Tibial nerve (tissue), 4 donors: ENCODE measurements around the gene SDHAF1. TPM values are rescaled to one million over a fixed set of nuclear protein-coding genes. Genes with fewer than 3 reads are reported as not detected.
"Not testable (repeated sequence)": the region's sequence is repeated elsewhere in the genome, so short reads cannot be mapped to it uniquely, and the experiment has no call there.

ENCODE experiments used
- DNase-seq, 2 donors: peaks; one replicate each; pipeline ENCODE4 v3.0.0-alpha.2; 2019; ENCODE audit warnings: low spot score in 2 of 2
- H3K27ac ChIP-seq, 4 donors: fragments of 200-600 bp; sonication (generic) in 3 of 4; one replicate each; pipeline ENCODE4 v1.5.1; 2017 to 2019; ENCODE audit warnings: mild to moderate bottlenecking in 1 of 4
- H3K27me3 ChIP-seq, 2 donors: fragments of 200-600 bp; sonication (generic) in 1 of 2; one replicate each; pipeline versions ENCODE4 v1.5.1 to v1.6.0; 2017 to 2019
- H3K36me3 ChIP-seq, 3 donors: fragments of 200-600 bp; sonication (generic); one replicate each; pipeline ENCODE4 v1.5.1; 2018 to 2019
- H3K4me1 ChIP-seq, 4 donors: fragments of 200-600 bp; sonication (generic) in 3 of 4; one replicate each; pipeline ENCODE4 v1.5.1; 2017 to 2019
- H3K4me3 ChIP-seq, 4 donors: fragments of 200-600 bp; sonication (generic) in 3 of 4; one replicate each; pipeline ENCODE4 v1.5.1; 2017 to 2019; ENCODE audit warnings: mild to moderate bottlenecking in 1 of 4, moderate library complexity in 1 of 4
- H3K9me3 ChIP-seq, 4 donors: fragments of 200-600 bp; sonication (generic) in 3 of 4; one replicate each; pipeline ENCODE4 v1.5.1; 2017 to 2019
- EP300 ChIP-seq, 2 donors: sonication (generic); formaldehyde crosslinking; IDR thresholded peaks; one replicate each; pipeline ENCODE4 v1.6.1; 2017; ENCODE audit warnings: antibody characterized with exemption in 2 of 2, mild to moderate bottlenecking in 1 of 2
- POLR2A ChIP-seq, 2 donors: fragments of 450-650 bp; IDR thresholded peaks; one replicate each; pipeline ENCODE4 v1.6.1; 2017; ENCODE audit warnings: antibody characterized with exemption in 2 of 2, mild to moderate bottlenecking in 2 of 2, moderate library complexity in 2 of 2
- WGBS, 2 donors: methylation state at CpG; one replicate each; pipeline ENCODE4 v1.1.5; 2018; 5-methylcytosine and 5-hydroxymethylcytosine counted together
- total RNA-seq, 4 donors: library from RNA; depleted of rRNA; stranded (reverse); fragments of >200 nt; gene quantifications; one replicate each; pipeline ENCODE4 v1.1.0, GENCODE V29; 2016
- TF ChIP-seq, protein P1 (sequence below), 5 experiments: fragments of 200-600 bp in 3 of 5; fragments of 450-650 bp in 2 of 5; sonication (generic) in 3 of 5; IDR thresholded peaks; one replicate each; pipeline ENCODE4 v1.5.1; 2016 to 2019; ENCODE audit warnings: antibody characterized with exemption in 5 of 5, mild to moderate bottlenecking in 3 of 5, moderate library complexity in 2 of 5

Gene SDHAF1
- total RNA-seq, 4 donors from 2014 or later, result 67.8 to 88.9 (median 77.1) TPM

DNA sequence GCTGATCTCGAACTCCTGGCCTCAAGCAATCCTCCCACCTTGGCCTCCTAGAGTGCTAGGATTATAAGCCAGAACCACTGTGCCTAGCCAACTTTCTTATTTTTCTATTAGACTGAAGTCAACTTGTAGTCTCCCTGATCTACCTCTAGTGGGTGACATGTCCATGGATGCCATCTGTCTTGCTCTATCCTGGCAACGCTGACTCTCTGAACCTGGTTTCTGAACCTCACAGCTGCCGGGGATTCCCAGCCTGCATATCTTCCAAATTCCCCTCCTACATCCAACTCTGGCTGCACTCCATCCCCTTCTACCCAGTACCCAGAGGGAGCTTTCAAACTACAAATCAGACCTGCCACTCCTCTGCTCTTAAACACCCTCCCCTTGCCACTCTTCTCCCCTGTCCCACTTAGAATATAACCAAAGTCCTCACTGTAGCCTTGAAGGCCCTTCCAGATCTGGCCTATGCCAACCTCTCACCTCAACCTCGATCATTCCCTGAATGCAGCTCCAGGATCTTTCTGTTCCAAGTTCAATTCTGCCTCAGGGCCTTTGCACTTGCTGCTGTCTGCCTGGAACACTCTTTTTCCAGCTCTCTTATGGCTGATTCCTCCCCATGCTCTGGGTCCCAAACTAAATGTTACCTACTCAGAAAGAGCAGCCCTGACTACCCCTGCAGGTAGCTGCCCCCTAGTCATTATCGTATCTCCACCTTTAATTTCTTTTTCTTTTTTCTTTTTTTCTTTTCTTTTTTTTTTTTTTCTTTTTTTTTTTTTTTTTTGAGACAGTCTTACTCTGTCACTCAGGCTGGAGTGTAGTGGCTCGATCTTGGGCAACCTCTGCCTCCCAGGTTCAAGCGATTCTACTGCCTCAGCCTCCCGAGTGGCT lies 35.5 kb downstream of the SDHAF1 start:
- no peak for DNase-seq
- Histone ChIP-seq H3K27ac (peak overlapping the region in 2 of 4 donors; percentile 5 to 70), H3K9me3 (no peaks in the 10 kb centered on the region), H3K36me3 (peaks cover 0 to 46% (median 0%) of the 10 kb centered on the region in 3 donors), H3K4me1 (peaks cover 0 to 23% (median 1%) of the 10 kb centered on the region in 4 donors), H3K4me3 (no peak overlapping the region), H3K27me3 (no peaks in the 10 kb centered on the region)
- TF ChIP-seq EP300 (IDR thresholded peaks at IDR 0.05) (no peak), POLR2A (IDR thresholded peaks at IDR 0.05) (no peak)
- TF ChIP-seq, protein P1, sequence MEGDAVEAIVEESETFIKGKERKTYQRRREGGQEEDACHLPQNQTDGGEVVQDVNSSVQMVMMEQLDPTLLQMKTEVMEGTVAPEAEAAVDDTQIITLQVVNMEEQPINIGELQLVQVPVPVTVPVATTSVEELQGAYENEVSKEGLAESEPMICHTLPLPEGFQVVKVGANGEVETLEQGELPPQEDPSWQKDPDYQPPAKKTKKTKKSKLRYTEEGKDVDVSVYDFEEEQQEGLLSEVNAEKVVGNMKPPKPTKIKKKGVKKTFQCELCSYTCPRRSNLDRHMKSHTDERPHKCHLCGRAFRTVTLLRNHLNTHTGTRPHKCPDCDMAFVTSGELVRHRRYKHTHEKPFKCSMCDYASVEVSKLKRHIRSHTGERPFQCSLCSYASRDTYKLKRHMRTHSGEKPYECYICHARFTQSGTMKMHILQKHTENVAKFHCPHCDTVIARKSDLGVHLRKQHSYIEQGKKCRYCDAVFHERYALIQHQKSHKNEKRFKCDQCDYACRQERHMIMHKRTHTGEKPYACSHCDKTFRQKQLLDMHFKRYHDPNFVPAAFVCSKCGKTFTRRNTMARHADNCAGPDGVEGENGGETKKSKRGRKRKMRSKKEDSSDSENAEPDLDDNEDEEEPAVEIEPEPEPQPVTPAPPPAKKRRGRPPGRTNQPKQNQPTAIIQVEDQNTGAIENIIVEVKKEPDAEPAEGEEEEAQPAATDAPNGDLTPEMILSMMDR (IDR thresholded peaks at IDR 0.05), result no peak
- WGBS, 2 donors, result 86 to 88% methylated on average over 8 of the region's 8 CpGs

GRCh38 chr19:36031308-36031707 lies 36.3 kb downstream of the SDHAF1 start:
- H3K9me3 ChIP-seq, result no peaks in the 10 kb centered on the region
- H3K27ac ChIP-seq, result peak overlapping the region in 2 of 4 donors; percentile 89 to 92
- 80 to 85% methylated on average over 6 of the region's 6 CpGs for WGBS, 2 donors
- no peak for DNase-seq
- peaks cover 0 to 46% (median 0%) of the 10 kb centered on the region in 3 donors for H3K36me3 ChIP-seq
- TF ChIP-seq, protein P1 (IDR thresholded peaks at IDR 0.05), result no peak
- TF ChIP-seq POLR2A (IDR thresholded peaks at IDR 0.05) (no peak), EP300 (IDR thresholded peaks at IDR 0.05) (no peak)
- H3K4me3 ChIP-seq, result no peak overlapping the region
- H3K27me3 ChIP-seq, result no peaks in the 10 kb centered on the region
- peaks cover 0 to 23% (median 1%) of the 10 kb centered on the region in 4 donors for H3K4me1 ChIP-seq

DNA sequence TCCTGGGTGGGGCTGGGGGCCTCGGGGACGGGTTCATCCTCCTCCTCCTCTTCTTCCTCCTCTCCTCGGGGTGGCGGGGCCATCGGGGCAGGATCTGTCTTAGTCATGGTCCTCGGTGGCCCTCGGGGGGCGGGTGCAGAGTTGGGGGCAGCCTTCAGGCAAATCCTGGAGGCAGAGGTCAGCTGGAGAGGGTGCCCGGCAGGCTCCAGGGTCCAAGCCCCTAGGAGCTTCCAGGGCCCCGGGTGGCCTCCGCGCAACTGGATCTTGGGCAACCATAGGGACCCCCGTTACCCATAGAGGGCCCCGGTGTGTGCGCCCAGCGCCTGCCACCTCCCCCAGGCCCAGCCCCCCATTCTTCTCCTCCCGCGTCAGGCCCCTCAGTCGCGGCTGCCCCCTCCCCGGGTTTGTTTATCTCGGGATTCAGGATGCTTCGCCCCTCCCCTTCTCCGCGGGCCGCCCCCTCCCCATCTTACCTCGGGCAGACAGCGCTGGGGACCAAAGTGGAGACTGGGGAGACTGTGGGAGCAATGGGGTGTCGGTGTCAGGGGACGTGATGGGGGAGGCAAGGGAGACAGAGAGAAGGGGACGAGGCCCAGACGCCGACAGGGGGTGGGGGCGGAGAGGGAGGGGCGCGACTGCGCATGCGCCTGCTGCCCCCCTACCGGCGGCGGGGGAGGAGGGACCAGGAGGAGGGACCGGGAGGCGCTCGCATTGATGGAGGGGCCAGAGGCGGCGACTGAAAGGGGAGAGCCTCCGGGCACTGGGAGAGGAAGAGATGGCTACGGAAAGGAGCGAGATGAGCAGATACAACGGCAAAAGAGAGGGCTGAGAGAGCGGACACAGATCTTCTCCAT lies 37.5 kb downstream of the SDHAF1 start, which contains the start of gene CLIP3:
TSS of gene CLIP3 (minus strand) at position 623 of the 854 bp plus-strand sequence. CDS start at position 107, 516 bp downstream.
- H3K4me3 ChIP-seq, result peak within 1 kb of the TSS; percentile 41 to 80 (median 66)
- peaks cover 0 to 44% (median 0%) of the 10 kb centered on the region in 3 donors for H3K36me3 ChIP-seq
- no peaks in the 10 kb centered on the region for H3K27me3 ChIP-seq
- TF ChIP-seq POLR2A (IDR thresholded peaks at IDR 0.05), result peak in 1 of 2 donors; percentile 48
- TF ChIP-seq EP300 (IDR thresholded peaks at IDR 0.05), result peak in 1 of 2 donors; percentile 61
- TF ChIP-seq, protein P1 (IDR thresholded peaks at IDR 0.05), result peak in 2 of 5 experiments; percentile 23 to 51
- peaks cover 0 to 23% (median 1%) of the 10 kb centered on the region in 4 donors for H3K4me1 ChIP-seq
- peak within 1 kb of the TSS; percentile 82 to 92 (median 86) for H3K27ac ChIP-seq
- DNase-seq, result peak in 1 of 2 donors; percentile 34
- no peaks in the 10 kb centered on the region for H3K9me3 ChIP-seq
- 1% methylated on average over 29 to 47 of the region's 51 CpGs for WGBS, 2 donors

DNA sequence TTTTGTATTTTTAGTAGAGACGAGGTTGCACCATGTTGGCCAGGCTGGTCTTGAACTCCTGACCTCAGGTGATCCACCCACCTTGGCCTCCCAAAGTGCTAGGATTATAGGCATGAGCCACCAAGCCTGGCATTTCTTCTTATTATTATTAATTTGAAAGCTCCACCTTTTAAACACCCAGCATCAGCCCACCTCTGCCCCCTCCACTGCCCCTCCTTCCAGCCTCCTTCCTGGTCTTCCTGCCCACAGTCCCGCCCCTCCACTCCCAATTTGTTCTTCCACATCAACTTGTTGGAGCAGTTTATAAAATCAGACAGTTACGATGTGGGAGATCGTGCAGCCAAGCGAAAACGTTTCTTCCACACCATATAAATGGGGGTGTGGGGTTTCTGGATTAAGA lies 45.5 kb downstream of the SDHAF1 start:
- TF ChIP-seq, protein P1 (IDR thresholded peaks at IDR 0.05), result no peak
- TF ChIP-seq EP300 (IDR thresholded peaks at IDR 0.05), result no peak
- TF ChIP-seq POLR2A (IDR thresholded peaks at IDR 0.05), result no peak
- Histone ChIP-seq H3K27ac (peak overlapping the region in 2 of 4 donors; percentile 83 to 85), H3K9me3 (no peaks in the 10 kb centered on the region), H3K36me3 (peaks cover 3 to 44% (median 4%) of the 10 kb centered on the region in 3 donors), H3K27me3 (no peaks in the 10 kb centered on the region), H3K4me1 (peaks cover 0 to 23% (median 7%) of the 10 kb centered on the region in 4 donors), H3K4me3 (no peak overlapping the region)
- WGBS, 2 donors, result 78 to 84% methylated on average over 6 of the region's 6 CpGs
- no peak for DNase-seq

DNA sequence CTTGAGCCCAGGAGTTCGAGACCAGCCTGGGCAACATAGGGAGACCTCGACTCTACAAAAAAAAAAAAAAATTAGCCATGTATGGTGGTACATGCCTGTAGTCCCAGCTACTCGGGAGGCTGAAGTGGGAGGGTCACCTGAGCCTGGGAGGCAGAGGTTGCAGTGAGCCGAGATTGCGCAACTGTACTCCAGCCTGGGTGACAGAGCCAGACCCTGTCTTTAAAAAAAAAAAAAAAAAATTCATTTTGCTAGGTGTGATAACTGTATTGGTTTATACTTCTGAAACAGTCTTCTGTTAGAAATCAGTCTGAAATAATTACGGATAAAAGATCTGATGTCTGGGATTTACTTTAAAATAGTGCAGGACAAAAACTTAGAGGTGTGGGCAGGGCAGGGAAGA lies 46.1 kb downstream of the SDHAF1 start:
- 86 to 87% methylated on average over 6 of the region's 6 CpGs for WGBS, 2 donors
- H3K36me3 ChIP-seq, result peaks cover 3 to 38% (median 4%) of the 10 kb centered on the region in 3 donors
- H3K4me3 ChIP-seq, DNase-seq, H3K9me3 ChIP-seq, H3K27me3 ChIP-seq: not testable (repeated sequence)
- peaks cover 0 to 23% (median 7%) of the 10 kb centered on the region in 4 donors for H3K4me1 ChIP-seq
- peak overlapping the region; percentile 55 to 85 (median 74) for H3K27ac ChIP-seq
